Neural cell (in vitro differentiated cells): Measurements from ENCODE around the gene SARS1. TPM values are rescaled to one million over a fixed set of nuclear protein-coding genes. Genes with fewer than 3 reads are reported as not detected.
A peak's percentile ranks its signal among the peaks of the same experiment; 100 is the strongest.

Source experiments
- H2AFZ ChIP-seq: fragments of 200-600, 300-800 bp; sonication (generic), shearing (Covaris generic); 2 replicates; pipeline ENCODE4 v1.6.0; 2014; ENCODE audit warnings: low read depth, mild to moderate bottlenecking, antibody characterized with exemption, low read length, moderate library complexity
- H3F3A ChIP-seq: fragments of 200-600 bp; shearing (Covaris generic); 2 replicates; pipeline ENCODE4 v1.6.1; 2016; ENCODE audit warnings: mild to moderate bottlenecking, moderate library complexity, mixed read lengths, antibody characterized with exemption, low read length; ENCODE audit not compliant: insufficient read depth, poor library complexity, severe bottlenecking
- H3K27ac ChIP-seq: fragments of 200-600, 300-800 bp; sonication (generic), shearing (Covaris generic); 2 replicates; pipeline ENCODE4 v1.5.1; 2014; ENCODE audit warnings: mild to moderate bottlenecking, low read length, moderate library complexity
- H3K27me3 ChIP-seq: fragments of 300-800, 200-600 bp; sonication (generic), shearing (Covaris generic); 2 replicates; pipeline ENCODE4 v1.6.0; 2014; ENCODE audit warnings: mild to moderate bottlenecking, low read depth, low read length, moderate library complexity; ENCODE audit not compliant: insufficient read depth
- H3K36me3 ChIP-seq: fragments of 300-800, 200-600 bp; sonication (generic), shearing (Covaris generic); 2 replicates; pipeline ENCODE4 v1.5.1; 2014; ENCODE audit warnings: mild to moderate bottlenecking, antibody characterized with exemption, low read length, moderate library complexity; ENCODE audit not compliant: insufficient read depth
- H3K4me2 ChIP-seq: fragments of 300-800, 200-600 bp; sonication (generic), shearing (Covaris generic); 2 replicates; pipeline ENCODE4 v1.6.0; 2014; ENCODE audit warnings: mild to moderate bottlenecking, low read length
- H3K4me3 ChIP-seq: fragments of 300-800, 200-600 bp; sonication (generic), shearing (Covaris generic); 2 replicates; pipeline ENCODE4 v1.5.1; 2014; ENCODE audit warnings: mild to moderate bottlenecking, low read length, moderate library complexity
- H3K79me2 ChIP-seq: fragments of 200-600 bp; shearing (Covaris generic); replicated peaks from 2 replicates; pipeline ENCODE4 v1.6.0; 2014; ENCODE audit warnings: mild to moderate bottlenecking, low read length, moderate library complexity; ENCODE audit not compliant: insufficient read depth
- H3K9ac ChIP-seq: fragments of 300-800, 200-600 bp; sonication (generic), shearing (Covaris generic); 2 replicates; pipeline ENCODE4 v1.6.1; 2016; ENCODE audit warnings: mild to moderate bottlenecking, low read length, mixed read lengths
- H3K9me2 ChIP-seq: fragments of 200-600 bp; shearing (Covaris generic); 2 replicates; pipeline ENCODE4 v1.6.1; 2016; ENCODE audit warnings: mild to moderate bottlenecking, low read length, mixed read lengths; ENCODE audit not compliant: insufficient read depth
- H3K9me3 ChIP-seq: fragments of 200-600, 300-800 bp; sonication (generic), shearing (Covaris generic); 2 replicates; pipeline ENCODE4 v1.6.1; 2016; ENCODE audit warnings: mild to moderate bottlenecking, mixed run types, low read length, moderate library complexity, mixed read lengths
- H4K20me1 ChIP-seq: fragments of 200-600 bp; shearing (Covaris generic); 2 replicates; pipeline ENCODE4 v1.6.1; 2016; ENCODE audit warnings: mild to moderate bottlenecking, mixed run types; ENCODE audit not compliant: insufficient read depth
- CTCF ChIP-seq: fragments of 450-650 bp; IDR thresholded peaks from 2 replicates; pipeline ENCODE4 v1.5.1; 2014; ENCODE audit warnings: antibody characterized with exemption, mild to moderate bottlenecking, moderate library complexity; ENCODE audit not compliant: poor library complexity, severe bottlenecking
- EP300 ChIP-seq: fragments of 450-650 bp; conservative IDR thresholded peaks from 2 replicates; pipeline ENCODE4 v1.6.1; 2014; ENCODE audit warnings: antibody characterized with exemption, mild to moderate bottlenecking, moderate library complexity; ENCODE audit not compliant: poor library complexity, severe bottlenecking
- EZH2 ChIP-seq: fragments of 200-600, 300-800 bp; shearing (Covaris generic), sonication (generic); IDR thresholded peaks from 2 replicates; pipeline ENCODE4 v1.6.1; 2014; ENCODE audit warnings: antibody characterized with exemption, low read length, borderline replicate concordance, mild to moderate bottlenecking; ENCODE audit not compliant: insufficient read depth, poor library complexity, severe bottlenecking
- MXI1 ChIP-seq: fragments of 450-650 bp; conservative IDR thresholded peaks from 2 replicates; pipeline ENCODE4 v1.6.1; 2014; ENCODE audit warnings: antibody characterized with exemption, mild to moderate bottlenecking; ENCODE audit not compliant: poor library complexity, severe bottlenecking
- POLR2AphosphoS5 ChIP-seq: IDR thresholded peaks from 2 replicates; pipeline ENCODE4 v1.6.1; 2012
- RAD21 ChIP-seq: fragments of 450-650 bp; conservative IDR thresholded peaks from 2 replicates; pipeline ENCODE4 v1.6.1; 2014; ENCODE audit warnings: antibody characterized with exemption, mild to moderate bottlenecking, moderate library complexity
- REST ChIP-seq: IDR thresholded peaks from 2 replicates; pipeline ENCODE4 v1.6.1; 2012; ENCODE audit warnings: borderline replicate concordance
- SMC3 ChIP-seq: fragments of 450-650 bp; conservative IDR thresholded peaks from 2 replicates; pipeline ENCODE4 v1.6.1; 2014; ENCODE audit warnings: antibody characterized with exemption, mild to moderate bottlenecking, moderate library complexity; ENCODE audit not compliant: poor library complexity
- TAF1 ChIP-seq: IDR thresholded peaks from 2 replicates; pipeline ENCODE4 v1.6.1; 2012; ENCODE audit warnings: low read depth
- polyA plus RNA-seq: library from polyadenylated mRNA; depleted of rRNA; stranded (reverse); fragments of >200 nt; gene quantifications from 2 replicates; pipeline ENCODE4 v1.2.3, GENCODE V29; 2014

The SARS1 gene
- polyA plus RNA-seq, 1 donor from 2014 or later = 281 TPM

GRCh38 chr1:109263234-109263596 is 49.5 kb downstream of the SARS1 start:
- Histone ChIP-seq H3K27ac (no peak overlapping the region), H3K4me3 (no peak overlapping the region), H3F3A (no peaks in the 10 kb centered on the region), H3K9ac (no peak overlapping the region), H4K20me1 (no peaks in the 10 kb centered on the region), H3K27me3 (no peaks in the 10 kb centered on the region), H3K36me3 (peaks cover 12% of the 10 kb centered on the region), H3K79me2 (no peaks in the 10 kb centered on the region), H2AFZ (no peak overlapping the region), H3K4me2 (no peak overlapping the region), H3K9me2 (no peaks in the 10 kb centered on the region), H3K9me3 (no peaks in the 10 kb centered on the region)
- TF ChIP-seq SMC3 = no peak
- TF ChIP-seq EZH2 = no peak
- TF ChIP-seq MXI1 = no peak
- TF ChIP-seq REST = no peak
- no peak for TF ChIP-seq CTCF
- no peak for TF ChIP-seq EP300
- no peak for TF ChIP-seq RAD21
- no peak for TF ChIP-seq POLR2AphosphoS5
- TF ChIP-seq TAF1 = no peak

GRCh38 chr1:109263597-109264378 is 50.1 kb downstream of the SARS1 start:
- no peak overlapping the region for H3K9ac ChIP-seq
- no peak overlapping the region for H3K27ac ChIP-seq
- no peak overlapping the region for H3K4me2 ChIP-seq
- peaks cover 12% of the 10 kb centered on the region for H3K36me3 ChIP-seq
- H3F3A ChIP-seq = no peaks in the 10 kb centered on the region
- TF ChIP-seq SMC3 (peak; percentile 80), CTCF (peak; percentile 93), RAD21 (peak; percentile 73), EZH2 (no peak), REST (no peak), TAF1 (no peak), MXI1 (peak; percentile 31)
- no peaks in the 10 kb centered on the region for H3K79me2 ChIP-seq
- no peak overlapping the region for H2AFZ ChIP-seq
- H4K20me1 ChIP-seq = no peaks in the 10 kb centered on the region
- H3K4me3 ChIP-seq = no peak overlapping the region
- H3K27me3 ChIP-seq = no peaks in the 10 kb centered on the region
- H3K9me3 ChIP-seq = no peaks in the 10 kb centered on the region
- H3K9me2 ChIP-seq = no peaks in the 10 kb centered on the region
